NCI-H187 treated with DMSO at 0.1 percent for 48 hours (cell line): ENCODE measurements around the gene YWHAH.

Experiments
- DNase-seq: peaks from one replicate; lab custom pipeline; 2025; lab: John Stamatoyannopoulos, UW

The YWHAH gene

DNA sequence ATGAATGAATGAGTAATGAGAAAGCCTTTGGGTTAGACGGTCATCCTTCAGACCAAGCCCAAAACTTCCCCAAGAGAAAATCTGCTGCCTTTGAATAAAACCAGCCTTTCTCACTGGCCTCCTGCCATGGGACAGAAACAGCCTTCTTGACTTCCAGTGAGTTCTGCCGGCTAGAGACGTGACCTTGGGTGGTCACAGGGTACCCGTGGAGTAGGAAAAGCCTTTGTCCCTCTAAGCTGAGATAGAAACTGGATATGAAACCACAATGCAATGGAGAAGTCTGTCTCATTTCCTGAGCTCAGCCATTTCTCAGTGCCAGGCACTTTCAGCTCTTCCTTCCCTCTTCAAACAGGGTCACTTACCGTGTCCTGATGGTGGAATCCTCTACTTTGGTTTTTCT is 21.2 kb upstream of the YWHAH start:
- no peak for DNase-seq

- DNase-seq: no peak
These were observed 20.6 kb upstream of the YWHAH start for GRCh38 chr22:31923747-31924146.

DNA sequence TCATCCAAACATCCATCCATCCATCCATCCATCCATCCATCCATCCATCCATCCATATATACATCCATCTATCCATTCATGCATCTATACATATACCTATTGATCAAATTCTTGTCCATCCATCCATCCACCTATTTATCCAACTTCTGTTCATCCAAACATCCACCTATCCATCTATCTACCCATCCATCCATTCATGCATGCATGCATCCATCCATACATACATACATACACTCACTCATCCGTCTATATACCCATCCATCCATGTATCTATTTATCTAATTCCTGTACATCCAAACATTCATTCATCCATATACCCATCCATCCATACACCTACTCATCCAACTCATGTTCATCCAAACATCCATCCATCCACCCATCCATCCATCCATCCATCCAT is 19.3 kb upstream of the YWHAH start:
- DNase-seq: no peak

DNA sequence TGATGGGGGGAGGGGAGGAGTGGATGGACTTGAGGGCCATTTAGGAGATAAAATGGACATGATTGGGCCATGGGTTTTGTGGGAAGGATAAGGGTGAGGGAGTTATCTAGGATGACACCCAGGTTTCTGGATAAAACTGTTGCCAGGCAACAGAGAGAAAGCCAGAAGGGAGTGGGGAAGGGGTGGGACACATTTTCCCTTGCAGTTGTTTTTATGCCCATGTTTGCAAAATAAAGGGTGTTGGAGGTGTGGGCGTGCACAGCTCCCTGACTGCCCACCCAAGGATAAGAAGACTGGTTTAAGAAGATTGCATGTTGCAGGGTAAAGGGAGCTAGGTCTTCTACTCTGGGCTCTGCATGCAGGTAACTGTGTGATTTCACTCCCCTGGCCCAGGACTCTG is 18.3 kb upstream of the YWHAH start:
- no peak for DNase-seq

DNA sequence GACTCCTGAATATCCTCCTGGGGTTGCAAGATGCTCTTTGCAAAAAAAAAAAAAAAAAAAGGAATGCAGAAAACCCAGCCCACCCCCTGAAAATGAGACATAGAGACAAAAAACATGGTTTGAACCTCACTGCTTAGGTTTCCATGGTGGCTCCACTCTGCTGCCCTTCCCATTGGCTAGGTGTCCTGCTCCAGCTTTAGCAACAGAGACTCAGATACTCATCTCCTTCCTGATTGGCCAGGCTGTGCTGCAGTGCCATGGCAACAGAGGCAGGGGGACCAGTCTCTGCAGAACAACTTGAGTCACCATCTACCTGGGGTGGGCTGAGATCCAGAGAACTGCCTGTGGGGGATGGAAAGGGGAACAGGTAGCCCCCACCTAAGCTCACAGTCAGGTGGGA is 17.4 kb upstream of the YWHAH start:
- no peak for DNase-seq

DNA sequence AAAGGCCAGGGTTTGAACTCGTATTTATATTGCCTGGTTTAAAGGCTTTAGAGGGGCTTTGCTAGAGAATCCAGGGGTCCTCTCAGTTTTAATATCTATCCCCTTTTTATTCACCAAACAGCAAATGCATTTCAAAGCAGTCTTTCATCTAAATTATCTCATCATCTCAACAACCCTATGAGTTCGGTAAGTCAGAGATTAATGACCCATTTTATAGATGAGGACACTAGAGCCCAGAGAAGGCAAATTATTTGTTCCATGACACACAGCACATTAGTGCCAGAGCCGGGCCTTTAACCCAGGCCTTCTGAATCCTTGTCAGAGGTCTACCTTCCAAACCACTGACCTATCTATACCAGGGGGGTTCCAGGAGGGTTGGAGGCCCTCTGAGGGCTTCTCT is 16.8 kb upstream of the YWHAH start:
- DNase-seq: no peak

- DNase-seq: no peak
These were observed 15.0 kb upstream of the YWHAH start for GRCh38 chr22:31929167-31929930.

- DNase-seq: no peak
These were observed 11.5 kb upstream of the YWHAH start for GRCh38 chr22:31932863-31933262.

- no peak for DNase-seq
These were observed 10.9 kb upstream of the YWHAH start for GRCh38 chr22:31933406-31933805.

- no peak for DNase-seq
These were observed 10.4 kb upstream of the YWHAH start for GRCh38 chr22:31933816-31934482.

GRCh38 chr22:31935961-31936635 is 8.2 kb upstream of the YWHAH start:
- no peak for DNase-seq

DNA sequence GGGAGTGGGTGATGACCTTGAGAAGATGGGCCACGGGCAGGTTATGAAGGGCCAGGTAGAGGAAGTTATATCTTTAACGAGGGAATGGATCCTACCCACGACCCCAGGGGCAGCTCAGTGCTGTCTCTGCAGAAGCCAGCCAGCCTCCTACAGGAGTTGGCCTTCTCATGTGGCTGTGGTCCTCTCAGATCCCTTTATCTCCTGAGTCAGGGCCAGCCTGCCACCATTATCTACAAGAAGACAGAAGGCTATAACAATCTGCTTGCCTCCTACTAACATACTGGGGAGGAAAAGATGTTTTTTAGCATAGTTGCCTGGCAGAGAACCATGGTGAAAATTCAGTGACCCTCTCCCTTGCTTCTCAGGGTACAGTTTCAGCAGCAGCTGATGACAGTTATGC is 7.0 kb upstream of the YWHAH start:
- DNase-seq: no peak

DNA sequence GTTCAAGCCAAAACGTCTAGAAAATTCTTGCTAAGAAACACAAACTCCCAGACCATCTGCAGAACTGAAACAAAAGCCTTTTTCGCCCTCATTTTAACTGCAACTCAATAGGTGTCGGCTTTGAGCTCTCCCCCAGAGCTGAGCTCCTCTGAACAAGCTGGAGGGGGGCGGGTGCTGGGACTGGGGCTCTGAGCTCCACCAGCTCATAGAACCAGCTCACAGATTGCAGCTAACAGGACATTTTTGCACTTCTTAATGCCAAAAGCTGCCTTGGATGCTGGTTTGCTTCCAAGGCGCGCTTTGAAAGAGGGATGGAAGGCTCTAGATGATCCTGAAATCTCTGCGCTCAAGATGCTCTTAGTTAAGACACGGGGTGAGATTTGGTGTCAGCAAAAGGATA is 6.0 kb upstream of the YWHAH start:
- no peak for DNase-seq

- DNase-seq: no peak
These were observed 3.8 kb upstream of the YWHAH start for GRCh38 chr22:31940506-31940905.

DNA sequence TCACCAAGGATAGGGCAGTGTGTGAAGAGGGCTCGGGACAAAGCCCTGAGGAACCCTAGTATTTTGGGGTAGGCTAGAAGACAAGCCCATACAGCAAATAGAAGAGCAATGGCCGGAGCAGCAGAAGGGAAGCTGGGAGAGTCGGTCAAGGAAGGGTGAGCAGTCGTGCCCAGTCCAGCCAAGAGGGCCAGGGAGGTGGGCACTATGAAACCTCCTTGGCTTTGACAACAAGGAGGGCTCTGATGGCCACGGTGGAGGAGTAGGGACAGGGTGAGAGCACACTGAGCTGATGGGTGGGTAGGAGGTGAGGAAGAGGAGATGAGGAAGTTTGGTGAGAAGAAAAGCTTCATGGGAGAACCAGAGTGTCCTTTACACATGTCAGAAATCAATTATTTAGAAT is 2.2 kb upstream of the YWHAH start:
- no peak for DNase-seq

- DNase-seq: no peak
These were observed 943 bp upstream of the YWHAH start for GRCh38 chr22:31943206-31943977.

DNA sequence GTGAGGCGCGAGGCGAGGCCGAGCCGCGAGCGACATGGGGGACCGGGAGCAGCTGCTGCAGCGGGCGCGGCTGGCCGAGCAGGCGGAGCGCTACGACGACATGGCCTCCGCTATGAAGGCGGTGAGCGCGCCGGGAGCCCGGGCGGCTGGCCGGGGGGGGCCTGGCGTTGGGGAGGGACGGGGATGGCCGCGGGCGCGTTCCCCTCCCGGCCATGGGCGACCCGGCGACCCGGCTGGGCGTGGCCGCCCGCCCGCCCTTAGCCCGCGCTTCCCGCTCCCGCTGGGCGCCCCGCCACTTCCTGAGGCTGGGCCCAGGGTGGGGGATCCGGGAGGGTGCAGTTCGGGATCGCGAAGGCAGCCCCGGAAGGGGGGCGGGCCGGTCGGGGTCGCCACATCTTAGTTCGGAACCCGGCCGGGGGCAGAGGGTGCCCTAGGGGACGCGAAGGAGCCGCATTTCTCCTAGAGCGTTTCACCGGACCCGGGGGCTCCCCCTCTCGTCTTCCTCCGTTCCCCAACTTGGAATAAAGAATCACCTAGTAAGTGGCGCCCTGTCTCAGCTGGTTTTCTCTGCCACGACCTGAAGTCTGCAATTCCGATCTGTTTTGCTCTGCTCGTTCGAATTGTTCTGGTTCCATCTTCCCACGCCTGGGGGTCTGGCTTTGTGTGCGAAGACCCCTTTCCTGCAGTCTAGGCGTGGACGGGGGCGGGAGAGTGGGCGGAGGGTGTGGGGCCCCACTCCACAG is 536 bp downstream of the YWHAH start:
- no peak for DNase-seq

DNA sequence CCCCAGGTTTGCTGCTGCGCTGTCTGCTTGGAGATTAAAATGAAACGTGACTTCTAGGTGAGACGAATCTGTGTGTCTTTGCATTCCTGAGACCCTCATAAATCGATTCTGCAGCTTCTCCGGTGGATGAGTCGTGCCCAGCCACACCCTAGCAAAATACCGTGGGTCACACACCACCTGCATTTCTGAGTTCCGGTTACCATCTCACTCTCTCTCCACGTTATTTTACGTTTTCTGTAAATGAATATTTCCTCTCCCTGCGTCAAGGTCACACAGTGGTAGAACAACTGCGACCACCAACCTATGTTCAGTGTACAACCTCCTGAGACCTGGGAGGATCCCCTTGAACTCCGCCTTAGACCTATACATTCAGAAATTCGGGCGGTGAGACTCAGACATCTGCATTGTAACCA is 1.1 kb downstream of the YWHAH start:
- DNase-seq: no peak

GRCh38 chr22:31945971-31946680 is 1.8 kb downstream of the YWHAH start:
- DNase-seq: no peak

- DNase-seq: peak; percentile 10
These were observed 3.0 kb downstream of the YWHAH start for GRCh38 chr22:31947296-31947695.

- DNase-seq: no peak
These were observed 3.7 kb downstream of the YWHAH start for GRCh38 chr22:31948002-31948401.
